OCI-LY7 (cell line): Measurements from ENCODE around the gene HLCS. TPM values are rescaled to one million over a fixed set of nuclear protein-coding genes. Genes with fewer than 3 reads are reported as not detected.

Experiments
- BruUV-seq: library from RNA; stranded (reverse); fragments of 400-500 nt; replicated peaks from 2 replicates; lab custom pipeline; 2021; lab: Mats Ljungman, UMichigan
- CTCF ChIA-PET: fragments of 300-600 bp; sonication (Branson Sonifier 250); formaldehyde crosslinking; loops from one replicate; lab custom pipeline; 2022; ENCODE audit warnings: antibody characterized with exemption; ENCODE audit not compliant: unreplicated experiment; lab: Charles Lee
- POLR2A ChIA-PET: fragments of 300-600 bp; sonication (Branson Sonifier 250); formaldehyde crosslinking; loops from one replicate; lab custom pipeline; 2022; ENCODE audit warnings: antibody characterized with exemption; lab: Charles Lee
- DNase-seq: peaks from one replicate; pipeline ENCODE4 v3.0.0-alpha.2; 2015; ENCODE audit warnings: low spot score
- H2AFZ ChIP-seq: fragments of 200-600 bp; sonication (generic), shearing (Covaris generic); 2 replicates; pipeline ENCODE4 v1.6.1; 2014; ENCODE audit warnings: mild to moderate bottlenecking, antibody characterized with exemption, low read length, moderate library complexity
- H3K27ac ChIP-seq: fragments of 200-600 bp; sonication (generic); 2 replicates; pipeline ENCODE4 v1.5.1; 2014; ENCODE audit warnings: mixed run types, low read depth, mild to moderate bottlenecking, moderate library complexity, low read length, inconsistent platforms; ENCODE audit not compliant: poor library complexity, severe bottlenecking
- H3K36me3 ChIP-seq: fragments of 200-600 bp; sonication (generic); 2 replicates; pipeline ENCODE4 v1.6.1; 2014; ENCODE audit warnings: mild to moderate bottlenecking, antibody characterized with exemption, low read length, moderate library complexity, mixed read lengths; ENCODE audit not compliant: insufficient read depth
- H3K4me1 ChIP-seq: fragments of 200-600 bp; sonication (generic); 2 replicates; pipeline ENCODE4 v1.5.1; 2014; ENCODE audit warnings: mild to moderate bottlenecking, low read length; ENCODE audit not compliant: insufficient read depth, poor library complexity, severe bottlenecking
- H3K4me2 ChIP-seq: fragments of 200-600 bp; sonication (generic); 2 replicates; pipeline ENCODE4 v1.6.1; 2014; ENCODE audit warnings: mild to moderate bottlenecking, low read length
- H3K4me3 ChIP-seq: fragments of 200-600 bp; sonication (generic); 2 replicates; pipeline ENCODE4 v1.5.1; 2014; ENCODE audit warnings: mild to moderate bottlenecking, low read depth, low read length; ENCODE audit not compliant: poor library complexity, severe bottlenecking
- H3K79me2 ChIP-seq: fragments of 200-600 bp; sonication (generic); 2 replicates; pipeline ENCODE4 v1.6.1; 2016; ENCODE audit warnings: low read depth, mild to moderate bottlenecking, low read length, moderate library complexity, mixed read lengths; ENCODE audit not compliant: insufficient read depth
- H3K9me2 ChIP-seq: fragments of 200-600 bp; sonication (generic); 2 replicates; pipeline ENCODE4 v1.6.1; 2016; ENCODE audit warnings: mild to moderate bottlenecking, low read length, mixed read lengths; ENCODE audit not compliant: insufficient read depth
- H3K9me3 ChIP-seq: fragments of 200-600 bp; sonication (generic); 2 replicates; pipeline ENCODE4 v1.6.1; 2014; ENCODE audit warnings: mild to moderate bottlenecking, mixed run types, low read length, mixed read lengths
- H4K20me1 ChIP-seq: fragments of 200-600 bp; sonication (generic); 2 replicates; pipeline ENCODE4 v1.6.1; 2014; ENCODE audit warnings: mild to moderate bottlenecking, antibody characterized with exemption, low read length, moderate library complexity, mixed read lengths; ENCODE audit not compliant: insufficient read depth
- CTCF ChIP-seq: fragments of 200-600 bp; sonication (generic); conservative IDR thresholded peaks from 2 replicates; pipeline ENCODE4 v1.5.1; 2014; ENCODE audit warnings: mild to moderate bottlenecking, antibody characterized with exemption, low read length, moderate library complexity, mixed read lengths
- EZH2phosphoT487 ChIP-seq: fragments of 200-600 bp; sonication (generic); IDR thresholded peaks from 2 replicates; pipeline ENCODE4 v1.6.1; 2018; ENCODE audit warnings: low read depth, borderline replicate concordance, mild to moderate bottlenecking, mixed run types, antibody characterized with exemption, low read length, moderate library complexity, mixed read lengths
- intact Hi-C: fragments of 100-400 bp; cut with micrococcal nuclease; formaldehyde crosslinking; loops from one replicate; pipeline ENCODE4 v1.10.0; 2022; ENCODE audit not compliant: unreplicated experiment
- total RNA-seq, 2 experiments: library from RNA; depleted of rRNA in 1 of 2; stranded (reverse); fragments of >200 nt in 1 of 2; shearing (Covaris generic) in 1 of 2; gene quantifications; 2 replicates each; pipeline ENCODE4 v1.2.3, GENCODE V29; 2014 to 2022

Gene HLCS
- total RNA-seq, 2 experiments from 2014 or later, result 12.0 to 20.9 TPM

GRCh38 chr21:36788120-36788638 lies 178.3 kb downstream of the HLCS start:
- Histone ChIP-seq H3K79me2 (no peaks in the 10 kb centered on the region), H3K4me1 (no peaks in the 10 kb centered on the region), H3K9me3 (no peaks in the 10 kb centered on the region), H3K27ac (no peak overlapping the region), H3K4me3 (no peak overlapping the region), H3K4me2 (no peak overlapping the region), H2AFZ (no peak overlapping the region), H3K36me3 (no peaks in the 10 kb centered on the region), H4K20me1 (no peaks in the 10 kb centered on the region), H3K9me2 (no peaks in the 10 kb centered on the region)
- intact Hi-C loops, result no loop called here
- ChIA-PET POLR2A (no interaction called here), CTCF (no interaction called here)
- DNase-seq, result no peak
- no TSS peak for BruUV-seq
- TF ChIP-seq EZH2phosphoT487 (no peak), CTCF (no peak)

- ChIA-PET POLR2A (interaction anchor here (0.5 kb wide), 1 partner anchor 1021 kb away, joined by 3 read pairs; no protein-coding TSS in a partner anchor), CTCF (no interaction called here)
- Histone ChIP-seq H3K4me3 (no peak overlapping the region), H3K9me2 (no peaks in the 10 kb centered on the region), H3K36me3 (no peaks in the 10 kb centered on the region), H4K20me1 (no peaks in the 10 kb centered on the region), H3K4me1 (no peaks in the 10 kb centered on the region), H3K9me3 (no peaks in the 10 kb centered on the region), H2AFZ (no peak overlapping the region), H3K27ac (no peak overlapping the region), H3K4me2 (no peak overlapping the region), H3K79me2 (no peaks in the 10 kb centered on the region)
- intact Hi-C loops, result no loop called here
- BruUV-seq, result no TSS peak
- DNase-seq, result no peak
- TF ChIP-seq EZH2phosphoT487, result no peak
- TF ChIP-seq CTCF, result no peak
These were observed 180.3 kb downstream of the HLCS start for GRCh38 chr21:36786186-36786585.

GRCh38 chr21:36785615-36786014 lies 180.9 kb downstream of the HLCS start:
- Histone ChIP-seq H3K4me3 (no peak overlapping the region), H3K9me3 (no peaks in the 10 kb centered on the region), H2AFZ (no peak overlapping the region), H4K20me1 (no peaks in the 10 kb centered on the region), H3K4me1 (no peaks in the 10 kb centered on the region), H3K9me2 (no peaks in the 10 kb centered on the region), H3K4me2 (no peak overlapping the region), H3K36me3 (no peaks in the 10 kb centered on the region), H3K79me2 (no peaks in the 10 kb centered on the region), H3K27ac (no peak overlapping the region)
- intact Hi-C loops, result no loop called here
- no peak for DNase-seq
- CTCF ChIA-PET, result no interaction called here
- BruUV-seq, result no TSS peak
- POLR2A ChIA-PET, result interaction anchor here (0.5 kb wide), 1 partner anchor 1022 kb away, joined by 3 read pairs; no protein-coding TSS in a partner anchor
- TF ChIP-seq CTCF, result no peak
- TF ChIP-seq EZH2phosphoT487, result no peak
